Measurements from ENCODE around the gene MACROD2.

- TF ChIP-seq, protein P1, sequence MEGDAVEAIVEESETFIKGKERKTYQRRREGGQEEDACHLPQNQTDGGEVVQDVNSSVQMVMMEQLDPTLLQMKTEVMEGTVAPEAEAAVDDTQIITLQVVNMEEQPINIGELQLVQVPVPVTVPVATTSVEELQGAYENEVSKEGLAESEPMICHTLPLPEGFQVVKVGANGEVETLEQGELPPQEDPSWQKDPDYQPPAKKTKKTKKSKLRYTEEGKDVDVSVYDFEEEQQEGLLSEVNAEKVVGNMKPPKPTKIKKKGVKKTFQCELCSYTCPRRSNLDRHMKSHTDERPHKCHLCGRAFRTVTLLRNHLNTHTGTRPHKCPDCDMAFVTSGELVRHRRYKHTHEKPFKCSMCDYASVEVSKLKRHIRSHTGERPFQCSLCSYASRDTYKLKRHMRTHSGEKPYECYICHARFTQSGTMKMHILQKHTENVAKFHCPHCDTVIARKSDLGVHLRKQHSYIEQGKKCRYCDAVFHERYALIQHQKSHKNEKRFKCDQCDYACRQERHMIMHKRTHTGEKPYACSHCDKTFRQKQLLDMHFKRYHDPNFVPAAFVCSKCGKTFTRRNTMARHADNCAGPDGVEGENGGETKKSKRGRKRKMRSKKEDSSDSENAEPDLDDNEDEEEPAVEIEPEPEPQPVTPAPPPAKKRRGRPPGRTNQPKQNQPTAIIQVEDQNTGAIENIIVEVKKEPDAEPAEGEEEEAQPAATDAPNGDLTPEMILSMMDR (IDR thresholded peaks at IDR 0.05), result no peak
- TF ChIP-seq POLR2A (IDR thresholded peaks at IDR 0.05), result no peak
Observed at GRCh38 chr20:14344746-14345145, 349.4 kb downstream of the MACROD2 start.

Measured in uterus (tissue), 2 donors.